HepG2 (cell line): ENCODE measurements around the gene ALPI. TPM values are rescaled to one million over a fixed set of nuclear protein-coding genes. Genes with fewer than 3 reads are reported as not detected.

Source experiments
- ATAC-seq: fragments of 200-7000 bp; cut with Tn5 transposase; 3 replicates; pipeline ENCODE4 v1.9.1; 2020; ENCODE audit warnings: mild to moderate bottlenecking, moderate library complexity
- BruUV-seq: library from RNA; stranded (reverse); fragments of 400-500 nt; replicated peaks from 2 replicates; lab custom pipeline; 2021; lab: Mats Ljungman, UMichigan
- CTCF ChIA-PET: fragments of 300-600 bp; formaldehyde crosslinking; extraction: SDS; loops from one replicate; lab custom pipeline; 2021; ENCODE audit warnings: low total read pairs, inconsistent platforms, low intra/inter-chr PET ratio; lab: Yijun Ruan, JAX
- POLR2A ChIA-PET: fragments of 350-600 bp; sonication (Branson Sonifier 250); formaldehyde crosslinking; loops from one replicate; lab custom pipeline; 2020; ENCODE audit warnings: antibody characterized with exemption, inconsistent platforms; lab: Yijun Ruan, JAX
- DNase-seq: peaks from one replicate; pipeline ENCODE4 v3.0.0-alpha.2; 2015; ENCODE audit warnings: low spot score
- FAIRE-seq: peaks from 3 replicates; lab custom pipeline; 2011; peaks lifted over from hg19 to GRCh38; lab: Jason Lieb, UNC
- H2AFZ ChIP-seq: one replicate; pipeline ENCODE4 v1.6.1; 2011; ENCODE audit warnings: low read length, inconsistent platforms
- H3K27ac ChIP-seq: fragments of 300-600 bp; 3 replicates; pipeline ENCODE4 v1.8.0; 2011; ENCODE audit warnings: mixed run types, mild to moderate bottlenecking, mixed read lengths, low read length, inconsistent platforms; ENCODE audit not compliant: insufficient read depth; ENCODE audit errors: extremely low read length
- H3K27me3 ChIP-seq, 2 experiments: fragments of 200-600 bp in 1 of 2; 2 replicates in 1 of 2; 3 replicates in 1 of 2; pipeline versions ENCODE4 v1.6.0 to v1.8.0; 2011; ENCODE audit warnings: low read length in 2 of 2, mild to moderate bottlenecking in 2 of 2, moderate library complexity in 2 of 2, inconsistent platforms in 1 of 2; ENCODE audit not compliant: insufficient read depth in 2 of 2, control insufficient read depth in 1 of 2
- H3K36me3 ChIP-seq, 2 experiments: fragments of 200-600 bp in 1 of 2; replicated peaks in 1 of 2; 2 replicates in 1 of 2; 3 replicates in 1 of 2; pipeline versions ENCODE4 v1.5.1 to v1.8.0; 2011; ENCODE audit warnings: low read length in 2 of 2, inconsistent platforms in 1 of 2; ENCODE audit not compliant: insufficient read depth in 2 of 2, control insufficient read depth in 1 of 2
- H3K4me1 ChIP-seq: 2 replicates; pipeline ENCODE4 v1.5.1; 2012; ENCODE audit warnings: low read length, inconsistent platforms; ENCODE audit not compliant: insufficient read depth
- H3K4me2 ChIP-seq: 2 replicates; pipeline ENCODE4 v1.6.0; 2011; ENCODE audit warnings: low read depth, low read length, inconsistent platforms
- H3K4me3 ChIP-seq, 3 experiments: fragments of 200-600 bp in 1 of 3; sonication (generic), shearing (Covaris generic) in 1 of 3; replicated peaks in 1 of 3; 2 replicates each; pipeline ENCODE4 v1.5.1; 2011 to 2016; ENCODE audit warnings: low read length in 3 of 3, inconsistent platforms in 2 of 3, low read depth in 2 of 3, mild to moderate bottlenecking in 2 of 3, control low read depth in 1 of 3, mixed read lengths in 1 of 3; ENCODE audit not compliant: insufficient read depth in 1 of 3
- H3K79me2 ChIP-seq: one replicate; pipeline ENCODE4 v1.6.1; 2011; ENCODE audit warnings: low read length, inconsistent platforms; ENCODE audit not compliant: insufficient read depth
- H3K9ac ChIP-seq: 2 replicates; pipeline ENCODE4 v1.6.0; 2011; ENCODE audit warnings: mild to moderate bottlenecking, low read depth, low read length, inconsistent platforms; ENCODE audit not compliant: insufficient read depth
- H3K9me3 ChIP-seq: 2 replicates; pipeline ENCODE4 v1.5.1; 2012; ENCODE audit warnings: mild to moderate bottlenecking, low read length
- H4K20me1 ChIP-seq: 2 replicates; pipeline ENCODE4 v1.6.0; 2011; ENCODE audit warnings: inconsistent platforms, mild to moderate bottlenecking, low read length, moderate library complexity; ENCODE audit not compliant: insufficient read depth
- CTCF ChIP-seq: sonication (generic); formaldehyde crosslinking; IDR thresholded peaks from 2 replicates; pipeline ENCODE4 v1.5.0; 2020; ENCODE audit warnings: mild to moderate bottlenecking, missing genetic modification reagents, moderate library complexity
- PHF8 ChIP-seq: sonication (generic); formaldehyde crosslinking; IDR thresholded peaks from 2 replicates; pipeline ENCODE4 v1.5.0; 2020; ENCODE audit warnings: missing genetic modification reagents
- ZNF83 ChIP-seq: sonication (generic); formaldehyde crosslinking; IDR thresholded peaks from 2 replicates; pipeline ENCODE4 v1.4.0; 2020; ENCODE audit warnings: missing genetic modification reagents, mild to moderate bottlenecking, borderline replicate concordance
- WGBS: methylation state at CpG from one replicate; pipeline ENCODE4 v1.1.6; 2017; ENCODE audit warnings: low lambda C conversion rate; 5-methylcytosine and 5-hydroxymethylcytosine counted together
- in situ Hi-C: cut with HindIII; loops from 2 replicates; pipeline ENCODE4 v1.10.0; 2017; ENCODE audit warnings: low pct_unique_long_range_greater_than_20kb; ENCODE audit not compliant: extremely low pct_ligation_motif_present
- intact Hi-C: fragments of 100-400 bp; cut with micrococcal nuclease; formaldehyde crosslinking; loops from one replicate; pipeline ENCODE4 v1.10.0; 2022; ENCODE audit not compliant: unreplicated experiment
- polyA plus RNA-seq, 8 experiments: library from polyadenylated mRNA; depleted of rRNA in 3 of 8; stranded (reverse) in 7 of 8; unstranded in 1 of 8; fragments of >200 nt; fragmentation: Illumina TruSeq in 4 of 8; extraction: Trizol in 4 of 8; gene quantifications; 2 replicates each; pipeline versions ENCODE4 v1.2.1 to v1.2.3, GENCODE V29; 2011 to 2016; ENCODE audit warnings: low read depth in 4 of 8, missing spikeins in 1 of 8, mixed read lengths in 1 of 8; ENCODE audit not compliant: insufficient read depth in 1 of 8
- total RNA-seq, 5 experiments: library from RNA; depleted of rRNA; stranded (reverse); fragments of >200 nt; fragmentation: Illumina TruSeq; extraction: Trizol; gene quantifications; 2 replicates each; pipeline ENCODE4 v1.2.3, GENCODE V29; 2016; ENCODE audit warnings: low read depth in 1 of 5

The ALPI gene
- total and polyA plus RNA-seq, 2 of the 13 experiments (the other 11 are each of a cell fraction or from before 2014, with no cell fraction given): not detected

DNA sequence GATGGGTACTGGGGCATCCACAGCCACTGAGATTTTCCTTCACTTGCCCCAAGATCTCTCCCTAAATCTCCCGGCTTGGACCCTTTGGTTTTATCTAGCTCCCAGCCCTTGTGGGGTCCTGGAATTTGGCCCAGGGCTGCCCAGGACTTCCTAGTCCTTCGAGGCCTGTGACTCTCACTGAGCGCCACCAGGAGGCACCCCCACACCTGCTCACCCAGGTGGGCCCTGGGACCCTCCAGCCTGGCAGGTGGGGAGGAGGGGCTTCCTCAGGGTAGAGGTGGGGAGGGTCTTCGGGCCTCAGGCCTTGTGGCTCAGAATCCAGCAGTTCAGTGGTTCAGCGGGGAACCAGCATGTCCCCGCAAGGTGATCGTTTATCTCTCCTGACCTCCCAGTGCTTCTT, 52.3 kb downstream of the ALPI start:
- Histone ChIP-seq H2AFZ (no peak overlapping the region), H3K4me2 (no peak overlapping the region), H3K27ac (no peak overlapping the region), H3K9me3 (no peaks in the 10 kb centered on the region), H3K9ac (no peak overlapping the region), H3K27me3 (peaks cover 22 to 69% of the 10 kb centered on the region in 2 experiments), H4K20me1 (no peaks in the 10 kb centered on the region), H3K4me3 (no peak overlapping the region)
- CTCF ChIA-PET: no interaction called here
- 36% methylated on average over 7 of the region's 7 CpGs for WGBS
- DNase-seq: no peak
- in situ Hi-C loops: no loop called here
- intact Hi-C loops: no loop called here
- no peak for FAIRE-seq
- POLR2A ChIA-PET: no interaction called here
- BruUV-seq: no TSS peak
- no peak for TF ChIP-seq ZNF83
- peak; percentile 38 for TF ChIP-seq CTCF (CRISPR knock-in tag)
- no peak for TF ChIP-seq PHF8 (CRISPR knock-in tag)
- TF ChIP-seq, all 625 proteins: peak for 1
- Histone ChIP-seq H3K36me3 (no peaks in the 10 kb centered on the region), H3K4me1 (peaks cover 7% of the 10 kb centered on the region), H3K79me2 (no peaks in the 10 kb centered on the region)
- ATAC-seq: 0 out of 3 replicates have a peak, but pooled peaks have one; percentile 5

Other genes starting within 250 kb of the ALPI start
- gene ALPP, start 77.4 kb upstream of the ALPI start, total RNA-seq (2016; rRNA removed; fragmentation: Illumina TruSeq; extraction: Trizol): not detected in 2 replicates
- gene ALPP, start 77.4 kb upstream of the ALPI start, polyA plus RNA-seq (2011; rRNA removed): not detected in 2 replicates
- not detected in 2 replicates for gene ALPG, start 49.3 kb upstream of the ALPI start, total RNA-seq (2016; rRNA removed; fragmentation: Illumina TruSeq; extraction: Trizol)
- not detected in 2 replicates for gene ALPG, start 49.3 kb upstream of the ALPI start, polyA plus RNA-seq (2011; rRNA removed)
- gene ECEL1, start 31.7 kb downstream of the ALPI start, total RNA-seq (2016; rRNA removed; fragmentation: Illumina TruSeq; extraction: Trizol): not detected in 2 replicates
- gene ECEL1, start 31.7 kb downstream of the ALPI start, polyA plus RNA-seq (2011; rRNA removed): not detected in 2 replicates
- not detected in 2 replicates for gene PRSS56, start 64.2 kb downstream of the ALPI start, total RNA-seq (2016; rRNA removed; fragmentation: Illumina TruSeq; extraction: Trizol)
- gene PRSS56, start 64.2 kb downstream of the ALPI start, polyA plus RNA-seq (2011; rRNA removed): not detected in 2 replicates
- gene CHRND, start 70.0 kb downstream of the ALPI start, total RNA-seq (2016; rRNA removed; fragmentation: Illumina TruSeq; extraction: Trizol): 0.10 TPM in 1 of 2 replicates, not detected in the other
- 0.13 and 0.18 TPM in 2 replicates for gene CHRND, start 70.0 kb downstream of the ALPI start, polyA plus RNA-seq (2011; rRNA removed)
- gene CHRNG, start 83.5 kb downstream of the ALPI start, total RNA-seq (2016; rRNA removed; fragmentation: Illumina TruSeq; extraction: Trizol): not detected in 2 replicates
- gene CHRNG, start 83.5 kb downstream of the ALPI start, polyA plus RNA-seq (2011; rRNA removed): not detected in 2 replicates
- 4.3 and 9.5 TPM in 2 replicates for gene TIGD1, start 94.4 kb downstream of the ALPI start, total RNA-seq (2016; rRNA removed; fragmentation: Illumina TruSeq; extraction: Trizol)
- 3.5 and 4.1 TPM in 2 replicates for gene TIGD1, start 94.4 kb downstream of the ALPI start, polyA plus RNA-seq (2011; rRNA removed)
- gene EIF4E2, start 94.5 kb downstream of the ALPI start, total RNA-seq (2016; rRNA removed; fragmentation: Illumina TruSeq; extraction: Trizol): 101 and 128 TPM in 2 replicates
- 25.0 and 30.3 TPM in 2 replicates for gene EIF4E2, start 94.5 kb downstream of the ALPI start, polyA plus RNA-seq (2011; rRNA removed)
- 0.09 and 0.17 TPM in 2 replicates for gene EFHD1, start 177.5 kb downstream of the ALPI start, total RNA-seq (2016; rRNA removed; fragmentation: Illumina TruSeq; extraction: Trizol)
- gene EFHD1, start 177.5 kb downstream of the ALPI start, polyA plus RNA-seq (2011; rRNA removed): 0.24 TPM in 1 of 2 replicates, not detected in the other
- gene GIGYF2, start 241.2 kb downstream of the ALPI start, total RNA-seq (2016; rRNA removed; fragmentation: Illumina TruSeq; extraction: Trizol): 73.5 and 83.4 TPM in 2 replicates
- 44.9 and 46.1 TPM in 2 replicates for gene GIGYF2, start 241.2 kb downstream of the ALPI start, polyA plus RNA-seq (2011; rRNA removed)